Gastrocnemius medialis (tissue), 4 donors: ENCODE results near the gene ARID1B. TPM values are rescaled to one million over a fixed set of nuclear protein-coding genes. Genes with fewer than 3 reads are reported as not detected.

Experiments
- ATAC-seq, 2 donors: fragments of 150-250 bp; one replicate each; pipeline ENCODE4 v1.9.1; 2016
- DNase-seq, 2 donors: peaks; one replicate each; pipeline ENCODE4 v3.0.0-alpha.2; 2019
- H3K27ac ChIP-seq, 4 donors: fragments of 200-600 bp; sonication (generic); 1 replicate in 1 of 4; 2 replicates in 3 of 4; pipeline ENCODE4 v1.5.1; 2016 to 2018; ENCODE audit warnings: mild to moderate bottlenecking in 2 of 4, moderate library complexity in 1 of 4
- H3K27me3 ChIP-seq, 3 donors: fragments of 200-600 bp; sonication (generic) in 2 of 3; 1 replicate in 1 of 3; 2 replicates in 2 of 3; pipeline versions ENCODE4 v1.5.1 to v1.6.0; 2016 to 2019; ENCODE audit warnings: mild to moderate bottlenecking in 1 of 3, moderate library complexity in 1 of 3
- H3K36me3 ChIP-seq, 2 donors: fragments of 200-600 bp; sonication (generic) in 1 of 2; one replicate each; pipeline ENCODE4 v1.5.1; 2017 to 2018
- H3K4me1 ChIP-seq, 2 donors: fragments of 200-600 bp; sonication (generic) in 1 of 2; one replicate each; pipeline ENCODE4 v1.5.1; 2016 to 2017; ENCODE audit warnings: mild to moderate bottlenecking in 2 of 2
- H3K4me3 ChIP-seq, 4 donors: fragments of 200-600 bp; sonication (generic) in 3 of 4; 1 replicate in 1 of 4; 2 replicates in 3 of 4; pipeline ENCODE4 v1.5.1; 2016 to 2019; ENCODE audit warnings: mild to moderate bottlenecking in 2 of 4
- H3K9me3 ChIP-seq, 3 donors: fragments of 200-600 bp; sonication (generic) in 2 of 3; 1 replicate in 1 of 3; 2 replicates in 2 of 3; pipeline ENCODE4 v1.5.1; 2016 to 2019
- POLR2A ChIP-seq, 2 donors: fragments of 450-650 bp; IDR thresholded peaks; one replicate each; pipeline ENCODE4 v1.6.1; 2017; ENCODE audit warnings: antibody characterized with exemption in 2 of 2, mild to moderate bottlenecking in 2 of 2, moderate library complexity in 2 of 2
- in situ Hi-C, 4 donors: fragments of 200-750 bp; cut with MboI; loops; one replicate each; pipeline versions ENCODE4 v1.15.0 to v1.8.0; 2017; ENCODE audit warnings: low sequenced_read_pairs in 4 of 4
- intact Hi-C: fragments of 100-400 bp; cut with DNase I; formaldehyde crosslinking; loops from one replicate; pipeline ENCODE4 v1.15.1; 2023; ENCODE audit warnings: low total_unique reads
- total RNA-seq, 4 donors: library from RNA; depleted of rRNA; stranded (reverse); fragments of >200 nt; gene quantifications; one replicate each; pipeline versions ENCODE4 v1.1.0 to v1.2.3, GENCODE V29; 2016
- TF ChIP-seq, protein P1 (sequence below), 5 experiments: fragments of 450-650 bp in 3 of 5; fragments of 200-600 bp in 2 of 5; sonication (generic) in 2 of 5; IDR thresholded peaks in 4 of 5; conservative IDR thresholded peaks in 1 of 5; 1 replicate in 4 of 5; 2 replicates in 1 of 5; pipeline ENCODE4 v1.5.1; 2016 to 2019; ENCODE audit warnings: antibody characterized with exemption in 5 of 5, mild to moderate bottlenecking in 3 of 5, moderate library complexity in 3 of 5

The ARID1B gene
- total RNA-seq, 4 donors from 2014 or later: 54.9 to 75.3 (median 62.0) TPM

DNA sequence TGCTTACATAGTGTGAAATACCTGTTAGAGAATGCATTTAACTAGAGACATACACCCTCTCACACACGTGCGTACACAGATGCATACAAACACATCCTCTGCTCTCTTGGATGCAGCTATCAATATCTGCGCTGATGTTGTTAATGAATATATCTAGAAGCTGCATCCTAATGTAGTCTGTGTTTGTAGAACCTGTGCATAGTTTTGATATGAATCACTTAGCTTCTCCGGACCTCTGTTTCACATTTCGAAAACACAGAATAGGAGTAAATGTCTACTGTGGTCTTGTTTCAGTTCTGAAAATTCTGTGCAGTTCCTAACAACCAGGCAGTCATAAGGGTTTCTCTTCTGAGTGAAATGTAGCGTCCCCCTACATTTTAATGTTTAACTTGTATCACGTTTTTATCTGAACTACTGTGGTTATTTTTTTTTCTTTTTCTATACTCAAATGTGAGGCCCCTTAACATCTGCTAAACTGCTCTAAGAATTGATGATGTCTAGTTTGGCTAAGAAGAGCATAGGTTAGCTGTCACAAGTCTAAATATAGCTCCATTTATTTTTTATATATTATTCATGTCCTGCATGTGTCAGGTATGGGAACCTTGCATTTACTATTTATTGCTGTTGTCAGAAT lies 291.6 kb downstream of the ARID1B start:
- peaks cover 40 to 48% of the 10 kb centered on the region in 2 donors for H3K4me1 ChIP-seq
- no peak for ATAC-seq
- no peak for DNase-seq
- no peaks in the 10 kb centered on the region for H3K27me3 ChIP-seq
- no peaks in the 10 kb centered on the region for H3K9me3 ChIP-seq
- no peaks in the 10 kb centered on the region for H3K36me3 ChIP-seq
- intact Hi-C loops: no loop called here
- no peak for TF ChIP-seq POLR2A (IDR thresholded peaks at IDR 0.05)
- TF ChIP-seq, protein P1, sequence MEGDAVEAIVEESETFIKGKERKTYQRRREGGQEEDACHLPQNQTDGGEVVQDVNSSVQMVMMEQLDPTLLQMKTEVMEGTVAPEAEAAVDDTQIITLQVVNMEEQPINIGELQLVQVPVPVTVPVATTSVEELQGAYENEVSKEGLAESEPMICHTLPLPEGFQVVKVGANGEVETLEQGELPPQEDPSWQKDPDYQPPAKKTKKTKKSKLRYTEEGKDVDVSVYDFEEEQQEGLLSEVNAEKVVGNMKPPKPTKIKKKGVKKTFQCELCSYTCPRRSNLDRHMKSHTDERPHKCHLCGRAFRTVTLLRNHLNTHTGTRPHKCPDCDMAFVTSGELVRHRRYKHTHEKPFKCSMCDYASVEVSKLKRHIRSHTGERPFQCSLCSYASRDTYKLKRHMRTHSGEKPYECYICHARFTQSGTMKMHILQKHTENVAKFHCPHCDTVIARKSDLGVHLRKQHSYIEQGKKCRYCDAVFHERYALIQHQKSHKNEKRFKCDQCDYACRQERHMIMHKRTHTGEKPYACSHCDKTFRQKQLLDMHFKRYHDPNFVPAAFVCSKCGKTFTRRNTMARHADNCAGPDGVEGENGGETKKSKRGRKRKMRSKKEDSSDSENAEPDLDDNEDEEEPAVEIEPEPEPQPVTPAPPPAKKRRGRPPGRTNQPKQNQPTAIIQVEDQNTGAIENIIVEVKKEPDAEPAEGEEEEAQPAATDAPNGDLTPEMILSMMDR (IDR thresholded peaks at IDR 0.05 in 4 of 5, conservative IDR thresholded peaks at IDR 0.05 in 1 of 5): no peak
- no peak overlapping the region for H3K4me3 ChIP-seq
- in situ Hi-C loops: no loop called here
- no peak overlapping the region for H3K27ac ChIP-seq

DNA sequence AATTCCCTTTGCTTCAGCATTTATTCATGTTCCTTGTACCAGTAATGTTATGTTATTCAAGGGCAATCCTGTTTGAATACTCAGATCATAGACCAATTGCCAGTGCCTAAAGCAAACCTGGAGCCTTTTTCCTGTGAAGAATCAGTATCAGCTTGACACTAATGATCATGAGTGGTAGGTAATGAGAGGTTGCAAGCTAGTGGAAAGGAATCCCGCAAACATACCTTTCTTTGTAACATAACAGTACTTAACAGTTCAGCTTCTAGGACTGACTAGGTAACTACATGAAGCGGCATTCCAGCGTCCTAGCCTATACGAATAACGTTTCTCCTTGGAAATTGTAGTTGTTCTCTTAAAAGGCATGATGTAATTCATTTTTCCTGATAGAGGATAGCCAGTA lies 292.4 kb downstream of the ARID1B start:
- Histone ChIP-seq H3K27me3 (no peaks in the 10 kb centered on the region), H3K36me3 (no peaks in the 10 kb centered on the region), H3K4me1 (peaks cover 40 to 51% of the 10 kb centered on the region in 2 donors), H3K27ac (no peak overlapping the region), H3K4me3 (no peak overlapping the region), H3K9me3 (no peaks in the 10 kb centered on the region)
- intact Hi-C loops: no loop called here
- in situ Hi-C loops: no loop called here
- DNase-seq (no peak), ATAC-seq (no peak)
- TF ChIP-seq, protein P1 (IDR thresholded peaks at IDR 0.05 in 4 of 5, conservative IDR thresholded peaks at IDR 0.05 in 1 of 5): no peak
- no peak for TF ChIP-seq POLR2A (IDR thresholded peaks at IDR 0.05)

DNA sequence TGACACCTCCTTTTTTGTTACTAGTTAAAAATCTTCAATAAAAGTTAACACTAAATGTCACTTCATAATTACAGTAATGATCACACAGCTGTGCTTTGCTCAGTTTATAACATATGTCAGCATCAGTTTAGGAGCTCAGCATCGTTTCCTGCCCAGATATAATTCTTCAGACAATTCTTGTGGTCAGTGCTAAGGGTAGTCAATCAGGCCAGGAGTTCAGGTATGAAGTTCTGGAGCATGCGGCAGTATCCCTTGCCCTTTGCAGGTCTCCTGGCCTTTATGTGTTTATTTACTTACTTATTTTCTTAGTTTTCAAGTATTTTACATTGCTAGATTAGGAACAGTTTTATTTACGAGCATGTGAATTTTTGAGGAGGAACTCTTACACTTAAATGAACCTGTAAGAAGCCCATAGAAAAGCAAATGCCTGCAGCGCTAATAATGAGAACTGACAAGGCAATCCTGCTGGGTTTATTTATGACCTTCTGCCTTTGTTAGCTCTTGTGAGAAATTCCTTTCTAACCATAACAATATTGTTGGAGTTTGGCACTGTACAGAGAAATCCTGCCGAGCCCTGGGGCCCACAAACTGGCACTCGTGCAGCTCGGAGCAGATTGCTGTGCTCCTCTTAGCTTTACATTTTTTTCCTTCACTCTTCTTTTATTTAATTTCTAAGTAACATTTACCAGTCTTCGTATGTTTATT lies 293.4 kb downstream of the ARID1B start:
- intact Hi-C loops: no loop called here
- Histone ChIP-seq H3K27ac (no peak overlapping the region), H3K4me3 (no peak overlapping the region), H3K4me1 (peaks cover 40 to 51% of the 10 kb centered on the region in 2 donors), H3K36me3 (no peaks in the 10 kb centered on the region), H3K27me3 (no peaks in the 10 kb centered on the region), H3K9me3 (no peaks in the 10 kb centered on the region)
- in situ Hi-C loops: no loop called here
- DNase-seq (no peak), ATAC-seq (no peak)
- TF ChIP-seq POLR2A (IDR thresholded peaks at IDR 0.05): no peak
- TF ChIP-seq, protein P1 (IDR thresholded peaks at IDR 0.05 in 4 of 5, conservative IDR thresholded peaks at IDR 0.05 in 1 of 5): no peak

DNA sequence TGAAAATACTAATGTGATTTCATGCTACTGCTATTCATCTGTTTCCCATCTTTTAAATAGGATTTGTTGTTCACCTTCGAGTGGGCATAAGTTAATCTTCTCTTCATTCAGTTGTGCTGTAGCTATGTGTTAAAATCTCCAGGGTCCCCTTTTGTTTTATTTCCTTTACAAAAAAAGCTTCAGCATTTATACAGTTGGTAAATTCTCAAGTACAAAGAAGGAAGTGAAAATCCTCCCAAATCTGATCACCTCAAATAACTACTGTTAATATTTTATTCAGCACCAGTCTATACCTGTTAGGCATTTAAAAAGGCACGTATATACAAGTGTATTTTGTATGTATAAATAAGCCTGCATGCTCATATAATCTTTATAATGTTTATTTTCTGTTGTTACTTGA lies 294.9 kb downstream of the ARID1B start:
- Histone ChIP-seq H3K36me3 (no peaks in the 10 kb centered on the region), H3K27me3 (no peaks in the 10 kb centered on the region), H3K4me3 (no peak overlapping the region), H3K4me1 (peaks cover 40 to 60% of the 10 kb centered on the region in 2 donors), H3K27ac (no peak overlapping the region), H3K9me3 (no peaks in the 10 kb centered on the region)
- no peak for DNase-seq
- ATAC-seq: no peak
- in situ Hi-C loops (no loop called here), intact Hi-C loops (no loop called here)
- no peak for TF ChIP-seq POLR2A (IDR thresholded peaks at IDR 0.05)
- TF ChIP-seq, protein P1 (IDR thresholded peaks at IDR 0.05 in 4 of 5, conservative IDR thresholded peaks at IDR 0.05 in 1 of 5): no peak
